Esophagus squamous epithelium (tissue), 4 donors: ENCODE data around the gene MAN1C1.

ENCODE experiments used
- CTCF ChIP-seq, 6 experiments: fragments of 450-650 bp in 4 of 6; fragments of 200-600 bp in 2 of 6; sonication (generic) in 2 of 6; IDR thresholded peaks; one replicate each; pipeline ENCODE4 v1.5.1; 2016 to 2019; ENCODE audit warnings: antibody characterized with exemption in 6 of 6, mild to moderate bottlenecking in 4 of 6, moderate library complexity in 4 of 6
- POLR2A ChIP-seq, 4 donors: fragments of 450-650 bp; IDR thresholded peaks; one replicate each; pipeline ENCODE4 v1.6.1; 2017; ENCODE audit warnings: antibody characterized with exemption in 4 of 4, mild to moderate bottlenecking in 4 of 4, moderate library complexity in 3 of 4

- TF ChIP-seq POLR2A (IDR thresholded peaks at IDR 0.05) (no peak), CTCF (IDR thresholded peaks at IDR 0.05) (no peak)
Observed at GRCh38 chr1:25609921-25610320, 6.7 kb upstream of the MAN1C1 start.
